HCT116 (cell line): Measurements from ENCODE around the gene IFRD1. TPM values are rescaled to one million over a fixed set of nuclear protein-coding genes. Genes with fewer than 3 reads are reported as not detected.

Source experiments
- ATAC-seq: fragments of 200-7000 bp; cut with Tn5 transposase; 2 replicates; pipeline ENCODE4 v1.9.1; 2020; ENCODE audit warnings: mild to moderate bottlenecking, moderate library complexity
- BruUV-seq: library from RNA; stranded (reverse); fragments of 400-500 nt; replicated peaks from 2 replicates; lab custom pipeline; 2021; lab: Mats Ljungman, UMichigan
- CTCF ChIA-PET: fragments of 300-600 bp; sonication (Branson Sonifier 250); formaldehyde crosslinking; loops from one replicate; lab custom pipeline; 2021; ENCODE audit warnings: antibody characterized with exemption; lab: Charles Lee
- POLR2A ChIA-PET: fragments of 300-600, 350-600 bp; sonication (Branson Sonifier 250); formaldehyde crosslinking; loops from one replicate; lab custom pipeline; 2021; ENCODE audit warnings: antibody characterized with exemption; lab: Charles Lee
- RAD21 ChIA-PET, 2 experiments: fragments of 300-600 bp; sonication (Branson Sonifier 250); formaldehyde crosslinking; loops; one replicate each; lab custom pipeline; 2023; ENCODE audit warnings: low total read pairs in 2 of 2; ENCODE audit not compliant: uncharacterized antibody in 2 of 2, unreplicated experiment in 2 of 2, low non-redundant PET in 1 of 2; lab: Charles Lee
- DNase-seq: peaks from one replicate; pipeline ENCODE4 v3.0.0-alpha.2; 2010; ENCODE audit warnings: low read depth, low spot score
- H2AFZ ChIP-seq: fragments of 200-600 bp; shearing (Covaris generic), sonication (generic); 2 replicates; pipeline ENCODE4 v1.6.1; 2017; ENCODE audit warnings: low read depth, mixed run types, mixed read lengths, antibody characterized with exemption, low read length; ENCODE audit not compliant: poor library complexity, severe bottlenecking
- H3K27ac ChIP-seq: 2 replicates; pipeline ENCODE4 v1.5.1; 2012; ENCODE audit warnings: low read depth, low read length
- H3K27me3 ChIP-seq: fragments of 200-600 bp; sonication (generic); 2 replicates; pipeline ENCODE4 v1.6.1; 2016; ENCODE audit warnings: mixed run types, low read length, mixed read lengths; ENCODE audit not compliant: insufficient read depth
- H3K36me3 ChIP-seq, 2 experiments: fragments of 200-500 bp in 1 of 2; fragments of 200-600 bp in 1 of 2; sonication (Bioruptor generic) in 1 of 2; sonication (generic) in 1 of 2; 2 replicates each; pipeline versions ENCODE4 v1.5.1 to v1.6.1; 2014 to 2016; ENCODE audit warnings: low read length in 2 of 2, inconsistent platforms in 1 of 2, mixed read lengths in 1 of 2, mixed run types in 1 of 2; ENCODE audit not compliant: insufficient read depth in 2 of 2, control insufficient read depth in 1 of 2
- H3K4me1 ChIP-seq, 2 experiments: fragments of 200-600 bp in 1 of 2; sonication (generic) in 1 of 2; 2 replicates each; pipeline versions ENCODE4 v1.5.1 to v1.6.1; 2012 to 2017; ENCODE audit warnings: low read length in 2 of 2, inconsistent platforms in 1 of 2, mild to moderate bottlenecking in 1 of 2, mixed read lengths in 1 of 2, mixed run types in 1 of 2, moderate library complexity in 1 of 2; ENCODE audit not compliant: insufficient read depth in 2 of 2, control insufficient read depth in 1 of 2
- H3K4me2 ChIP-seq: fragments of 200-600 bp; sonication (generic); 2 replicates; pipeline ENCODE4 v1.6.1; 2017; ENCODE audit warnings: mixed run types, low read length, mixed read lengths
- H3K4me3 ChIP-seq, 2 experiments: fragments of 200-600 bp in 1 of 2; sonication (generic) in 1 of 2; replicated peaks in 1 of 2; 2 replicates each; pipeline ENCODE4 v1.5.1; 2011 to 2016; ENCODE audit warnings: low read length in 2 of 2, control low read depth in 1 of 2, low read depth in 1 of 2, mild to moderate bottlenecking in 1 of 2, mixed read lengths in 1 of 2, mixed run types in 1 of 2
- H3K79me2 ChIP-seq: fragments of 200-600 bp; sonication (generic); 2 replicates; pipeline ENCODE4 v1.6.1; 2017; ENCODE audit warnings: mild to moderate bottlenecking, mixed run types, low read length, moderate library complexity, mixed read lengths; ENCODE audit not compliant: insufficient read depth
- H3K9ac ChIP-seq: fragments of 200-600 bp; sonication (generic); 2 replicates; pipeline ENCODE4 v1.6.1; 2016; ENCODE audit warnings: low read length, mixed read lengths
- H3K9me2 ChIP-seq: fragments of 200-600 bp; sonication (generic), shearing (Covaris generic); 2 replicates; pipeline ENCODE4 v1.6.1; 2017; ENCODE audit warnings: mixed run types, mild to moderate bottlenecking, moderate library complexity; ENCODE audit not compliant: insufficient read depth
- H3K9me3 ChIP-seq, 2 experiments: fragments of 200-500 bp in 1 of 2; fragments of 200-600 bp in 1 of 2; sonication (Bioruptor generic) in 1 of 2; sonication (generic) in 1 of 2; 2 replicates each; pipeline ENCODE4 v1.6.1; 2014 to 2017; ENCODE audit warnings: low read length in 2 of 2, mixed read lengths in 2 of 2, inconsistent platforms in 1 of 2, low read depth in 1 of 2, mild to moderate bottlenecking in 1 of 2, mixed run types in 1 of 2, moderate library complexity in 1 of 2; ENCODE audit not compliant: control insufficient read depth in 1 of 2, insufficient read depth in 1 of 2
- H4K20me1 ChIP-seq: fragments of 200-600 bp; sonication (generic), shearing (Covaris generic); 2 replicates; pipeline ENCODE4 v1.6.1; 2017; ENCODE audit warnings: mixed run types, mild to moderate bottlenecking, moderate library complexity; ENCODE audit not compliant: insufficient read depth
- CBX3 ChIP-seq: IDR thresholded peaks from 2 replicates; pipeline ENCODE4 v1.6.1; 2012; ENCODE audit warnings: low read depth
- EGR1 ChIP-seq: IDR thresholded peaks from 2 replicates; pipeline ENCODE4 v1.6.1; 2012; ENCODE audit warnings: low read depth
- ELF1 ChIP-seq: IDR thresholded peaks from 2 replicates; pipeline ENCODE4 v1.6.1; 2012; ENCODE audit warnings: low read depth, borderline replicate concordance
- EZH2 ChIP-seq: fragments of 200-600 bp; sonication (generic); IDR thresholded peaks from 2 replicates; pipeline ENCODE4 v1.6.1; 2017; ENCODE audit warnings: antibody characterized with exemption, mixed run types
- FOSL1 ChIP-seq: IDR thresholded peaks from 2 replicates; pipeline ENCODE4 v1.6.1; 2012; ENCODE audit warnings: low read depth
- JUND ChIP-seq: IDR thresholded peaks from 2 replicates; pipeline ENCODE4 v1.6.1; 2012
- POLR2A ChIP-seq: IDR thresholded peaks from 2 replicates; pipeline ENCODE4 v1.7.0; 2011; ENCODE audit warnings: borderline replicate concordance; ENCODE audit not compliant: insufficient read depth, insufficient read length; ENCODE audit errors: extremely low read depth
- SIN3A ChIP-seq: IDR thresholded peaks from 2 replicates; pipeline ENCODE4 v1.6.1; 2012; ENCODE audit warnings: low read depth
- SP1 ChIP-seq: IDR thresholded peaks from 2 replicates; pipeline ENCODE4 v1.6.1; 2012; ENCODE audit warnings: low read depth
- TCF7L2 ChIP-seq: IDR thresholded peaks from 2 replicates; pipeline ENCODE4 v1.7.0; 2011; ENCODE audit warnings: borderline replicate concordance, inconsistent platforms; ENCODE audit not compliant: insufficient read depth, insufficient read length; ENCODE audit errors: extremely low read depth
- ZFX ChIP-seq: fragments of 450-650 bp; IDR thresholded peaks from 2 replicates; pipeline ENCODE4 v1.6.1; 2017
- intact Hi-C: fragments of 100-400 bp; cut with micrococcal nuclease; formaldehyde crosslinking; loops from 2 replicates; pipeline ENCODE4 v1.10.0; 2022
- total RNA-seq: library from RNA; stranded (reverse); gene quantifications from one replicate; pipeline ENCODE4 v1.2.1, GENCODE V29; 2021; ENCODE audit not compliant: unreplicated experiment
- TF ChIP-seq, protein P1 (sequence below): IDR thresholded peaks from 2 replicates; pipeline ENCODE4 v1.6.1; 2012
- TF ChIP-seq, protein P2 (sequence below), 3 experiments: fragments of 200-600 bp in 1 of 3; sonication (generic) in 1 of 3; IDR thresholded peaks in 2 of 3; conservative IDR thresholded peaks in 1 of 3; 2 replicates each; pipeline ENCODE4 v1.5.1; 2012 to 2017; ENCODE audit warnings: low read depth in 2 of 3, low read length in 2 of 3, antibody characterized with exemption in 1 of 3, borderline replicate concordance in 1 of 3, control low read depth in 1 of 3, mild to moderate bottlenecking in 1 of 3, mixed read lengths in 1 of 3, mixed run types in 1 of 3, moderate library complexity in 1 of 3; ENCODE audit not compliant: insufficient read depth in 1 of 3
- TF ChIP-seq, protein P3 (sequence below): IDR thresholded peaks from 2 replicates; pipeline ENCODE4 v1.6.1; 2012
- TF ChIP-seq, protein P4 (sequence below): IDR thresholded peaks from 2 replicates; pipeline ENCODE4 v1.6.1; 2011; ENCODE audit warnings: mild to moderate bottlenecking, low read length, moderate library complexity; ENCODE audit not compliant: insufficient replicate concordance; ENCODE audit errors: extremely low read depth
- TF ChIP-seq, protein P5 (sequence below): IDR thresholded peaks from 2 replicates; pipeline ENCODE4 v1.6.1; 2012; ENCODE audit warnings: low read depth

The IFRD1 gene
- total RNA-seq, 1 experiment from 2014 or later, result 43.6 TPM

DNA sequence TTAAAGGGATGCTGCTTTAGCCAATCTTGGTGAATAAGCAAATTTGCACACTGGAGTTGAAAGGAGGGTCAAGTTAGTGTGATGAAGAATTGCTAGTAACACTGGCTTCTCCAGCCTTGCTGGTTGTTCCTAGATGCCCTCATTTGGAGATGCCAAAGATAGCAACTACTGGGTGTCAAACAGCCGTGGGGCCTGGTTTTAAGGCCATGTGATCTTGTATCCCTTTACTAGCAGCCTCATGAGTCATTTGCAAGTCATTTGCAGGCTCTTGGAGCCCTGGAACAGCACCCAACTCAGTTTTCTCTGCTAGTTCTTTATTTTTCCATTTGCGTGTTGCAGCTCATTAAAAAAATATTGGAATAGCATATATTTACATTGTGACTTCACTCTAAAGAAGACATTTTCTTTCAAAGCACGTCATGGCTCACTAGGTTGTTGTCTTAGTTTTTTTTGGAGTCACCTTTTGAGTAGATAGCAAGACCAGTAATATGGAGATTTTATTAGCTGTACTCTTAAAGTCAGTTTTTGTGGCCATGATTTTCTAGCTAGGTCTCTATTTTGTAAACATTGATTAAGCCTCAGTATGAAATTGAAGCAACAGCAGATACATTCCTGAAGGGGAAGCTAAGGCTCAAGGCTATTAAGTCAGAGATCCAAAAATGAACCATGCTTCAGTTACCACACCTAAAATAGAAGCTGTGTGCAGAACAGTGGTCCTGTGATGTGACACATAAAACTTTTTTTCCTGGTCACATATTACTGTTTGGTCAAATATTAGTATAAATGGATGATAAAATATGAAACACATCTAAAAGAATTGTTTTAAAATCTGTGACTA lies 31.8 kb downstream of the IFRD1 start (continued):
- TF ChIP-seq, protein P1, sequence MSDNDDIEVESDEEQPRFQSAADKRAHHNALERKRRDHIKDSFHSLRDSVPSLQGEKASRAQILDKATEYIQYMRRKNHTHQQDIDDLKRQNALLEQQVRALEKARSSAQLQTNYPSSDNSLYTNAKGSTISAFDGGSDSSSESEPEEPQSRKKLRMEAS, result peak; percentile 94
- peak; percentile 75 for TF ChIP-seq FOSL1
- TF ChIP-seq ZFX, result no peak
- no peak for TF ChIP-seq TCF7L2

DNA sequence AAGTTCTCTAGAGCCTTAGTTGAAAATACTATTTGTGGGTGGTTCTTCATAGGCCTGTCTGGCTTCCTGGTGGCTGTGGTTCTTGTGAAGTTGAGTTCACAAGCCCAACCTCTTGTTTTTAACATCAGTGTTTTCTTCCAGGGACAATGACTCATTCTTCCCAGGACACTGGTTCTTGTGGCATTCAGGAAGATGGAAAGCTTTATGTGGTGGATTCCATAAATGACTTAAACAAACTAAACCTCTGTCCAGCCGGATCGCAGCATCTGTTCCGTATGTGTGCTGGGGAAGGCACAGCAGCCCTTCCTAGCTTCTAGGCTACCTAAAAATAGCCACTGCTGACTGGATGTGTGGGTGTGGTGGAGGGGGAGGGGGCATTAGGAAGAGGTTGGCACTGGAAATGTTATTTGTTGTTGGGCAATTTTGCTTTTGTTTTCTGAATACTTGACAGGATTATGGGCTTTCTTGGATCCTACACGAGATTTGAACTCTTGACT lies 34.5 kb downstream of the IFRD1 start:
- Histone ChIP-seq H3K27ac (peak overlapping the region; percentile 60), H3K36me3 (no peaks in the 10 kb centered on the region), H2AFZ (no peak overlapping the region), H3K79me2 (no peaks in the 10 kb centered on the region), H3K4me2 (peak overlapping the region; percentile 75), H3K4me1 (peaks cover 29 to 41% of the 10 kb centered on the region in 2 experiments), H3K27me3 (no peaks in the 10 kb centered on the region), H3K9me3 (no peaks in the 10 kb centered on the region), H3K9me2 (no peaks in the 10 kb centered on the region), H3K4me3 (peak overlapping the region in 1 of 2 experiments; percentile 35; a peak in 2 of 4 replicates), H3K9ac (peak overlapping the region; percentile 27; the same call in 1 of the 2 replicates), H4K20me1 (no peaks in the 10 kb centered on the region)
- ChIA-PET RAD21 (no interaction called here), CTCF (interaction anchor here (3.1 kb wide), 1 partner anchor 11 kb away, joined by 17 read pairs; no protein-coding TSS in a partner anchor), POLR2A (interaction anchor here (1.1 to 3.7 kb wide), 2 partner anchors 34 to 35 kb away, joined by 3 to 18 read pairs; partner anchors contain the start of gene IFRD1)
- intact Hi-C loops, result no loop called here
- no TSS peak for BruUV-seq
- ATAC-seq (peak; percentile 79), DNase-seq (peak; percentile 82)
- TF ChIP-seq EGR1, result peak; percentile 82
- TF ChIP-seq SIN3A, result no peak
- TF ChIP-seq, protein P2, sequence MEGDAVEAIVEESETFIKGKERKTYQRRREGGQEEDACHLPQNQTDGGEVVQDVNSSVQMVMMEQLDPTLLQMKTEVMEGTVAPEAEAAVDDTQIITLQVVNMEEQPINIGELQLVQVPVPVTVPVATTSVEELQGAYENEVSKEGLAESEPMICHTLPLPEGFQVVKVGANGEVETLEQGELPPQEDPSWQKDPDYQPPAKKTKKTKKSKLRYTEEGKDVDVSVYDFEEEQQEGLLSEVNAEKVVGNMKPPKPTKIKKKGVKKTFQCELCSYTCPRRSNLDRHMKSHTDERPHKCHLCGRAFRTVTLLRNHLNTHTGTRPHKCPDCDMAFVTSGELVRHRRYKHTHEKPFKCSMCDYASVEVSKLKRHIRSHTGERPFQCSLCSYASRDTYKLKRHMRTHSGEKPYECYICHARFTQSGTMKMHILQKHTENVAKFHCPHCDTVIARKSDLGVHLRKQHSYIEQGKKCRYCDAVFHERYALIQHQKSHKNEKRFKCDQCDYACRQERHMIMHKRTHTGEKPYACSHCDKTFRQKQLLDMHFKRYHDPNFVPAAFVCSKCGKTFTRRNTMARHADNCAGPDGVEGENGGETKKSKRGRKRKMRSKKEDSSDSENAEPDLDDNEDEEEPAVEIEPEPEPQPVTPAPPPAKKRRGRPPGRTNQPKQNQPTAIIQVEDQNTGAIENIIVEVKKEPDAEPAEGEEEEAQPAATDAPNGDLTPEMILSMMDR (IDR thresholded peaks at IDR 0.05 in 2 of 3, conservative IDR thresholded peaks at IDR 0.05 in 1 of 3; ENCODE audit: borderline replicate concordance in 1 of 3, insufficient read depth in 1 of 3, low read depth in 2 of 3, low read length in 2 of 3), result no peak
- TF ChIP-seq CBX3, result peak; percentile 33
- peak; percentile 46 for TF ChIP-seq TCF7L2
- TF ChIP-seq FOSL1, result peak; percentile 83
- TF ChIP-seq POLR2A, result no peak
- TF ChIP-seq EZH2, result no peak
- TF ChIP-seq, protein P3, sequence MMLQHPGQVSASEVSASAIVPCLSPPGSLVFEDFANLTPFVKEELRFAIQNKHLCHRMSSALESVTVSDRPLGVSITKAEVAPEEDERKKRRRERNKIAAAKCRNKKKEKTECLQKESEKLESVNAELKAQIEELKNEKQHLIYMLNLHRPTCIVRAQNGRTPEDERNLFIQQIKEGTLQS, result no peak
- TF ChIP-seq SP1, result peak; percentile 78
- TF ChIP-seq, protein P4, sequence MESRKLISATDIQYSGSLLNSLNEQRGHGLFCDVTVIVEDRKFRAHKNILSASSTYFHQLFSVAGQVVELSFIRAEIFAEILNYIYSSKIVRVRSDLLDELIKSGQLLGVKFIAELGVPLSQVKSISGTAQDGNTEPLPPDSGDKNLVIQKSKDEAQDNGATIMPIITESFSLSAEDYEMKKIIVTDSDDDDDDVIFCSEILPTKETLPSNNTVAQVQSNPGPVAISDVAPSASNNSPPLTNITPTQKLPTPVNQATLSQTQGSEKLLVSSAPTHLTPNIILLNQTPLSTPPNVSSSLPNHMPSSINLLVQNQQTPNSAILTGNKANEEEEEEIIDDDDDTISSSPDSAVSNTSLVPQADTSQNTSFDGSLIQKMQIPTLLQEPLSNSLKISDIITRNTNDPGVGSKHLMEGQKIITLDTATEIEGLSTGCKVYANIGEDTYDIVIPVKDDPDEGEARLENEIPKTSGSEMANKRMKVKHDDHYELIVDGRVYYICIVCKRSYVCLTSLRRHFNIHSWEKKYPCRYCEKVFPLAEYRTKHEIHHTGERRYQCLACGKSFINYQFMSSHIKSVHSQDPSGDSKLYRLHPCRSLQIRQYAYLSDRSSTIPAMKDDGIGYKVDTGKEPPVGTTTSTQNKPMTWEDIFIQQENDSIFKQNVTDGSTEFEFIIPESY, result no peak
- no peak; the same call in 1 of the 2 replicates for TF ChIP-seq ELF1
- no peak for TF ChIP-seq ZFX
- TF ChIP-seq, protein P5, sequence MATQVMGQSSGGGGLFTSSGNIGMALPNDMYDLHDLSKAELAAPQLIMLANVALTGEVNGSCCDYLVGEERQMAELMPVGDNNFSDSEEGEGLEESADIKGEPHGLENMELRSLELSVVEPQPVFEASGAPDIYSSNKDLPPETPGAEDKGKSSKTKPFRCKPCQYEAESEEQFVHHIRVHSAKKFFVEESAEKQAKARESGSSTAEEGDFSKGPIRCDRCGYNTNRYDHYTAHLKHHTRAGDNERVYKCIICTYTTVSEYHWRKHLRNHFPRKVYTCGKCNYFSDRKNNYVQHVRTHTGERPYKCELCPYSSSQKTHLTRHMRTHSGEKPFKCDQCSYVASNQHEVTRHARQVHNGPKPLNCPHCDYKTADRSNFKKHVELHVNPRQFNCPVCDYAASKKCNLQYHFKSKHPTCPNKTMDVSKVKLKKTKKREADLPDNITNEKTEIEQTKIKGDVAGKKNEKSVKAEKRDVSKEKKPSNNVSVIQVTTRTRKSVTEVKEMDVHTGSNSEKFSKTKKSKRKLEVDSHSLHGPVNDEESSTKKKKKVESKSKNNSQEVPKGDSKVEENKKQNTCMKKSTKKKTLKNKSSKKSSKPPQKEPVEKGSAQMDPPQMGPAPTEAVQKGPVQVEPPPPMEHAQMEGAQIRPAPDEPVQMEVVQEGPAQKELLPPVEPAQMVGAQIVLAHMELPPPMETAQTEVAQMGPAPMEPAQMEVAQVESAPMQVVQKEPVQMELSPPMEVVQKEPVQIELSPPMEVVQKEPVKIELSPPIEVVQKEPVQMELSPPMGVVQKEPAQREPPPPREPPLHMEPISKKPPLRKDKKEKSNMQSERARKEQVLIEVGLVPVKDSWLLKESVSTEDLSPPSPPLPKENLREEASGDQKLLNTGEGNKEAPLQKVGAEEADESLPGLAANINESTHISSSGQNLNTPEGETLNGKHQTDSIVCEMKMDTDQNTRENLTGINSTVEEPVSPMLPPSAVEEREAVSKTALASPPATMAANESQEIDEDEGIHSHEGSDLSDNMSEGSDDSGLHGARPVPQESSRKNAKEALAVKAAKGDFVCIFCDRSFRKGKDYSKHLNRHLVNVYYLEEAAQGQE, result no peak
- peak; percentile 91 for TF ChIP-seq JUND
